ENCODE measurements around the gene DYNLL1. TPM values are rescaled to one million over a fixed set of nuclear protein-coding genes. Genes with fewer than 3 reads are reported as not detected.
A peak's percentile ranks its signal among the peaks of the same experiment; 100 is the strongest.

DYNLL1 gene
- total RNA-seq, 1 donor: 168 TPM

GRCh38 chr12:120470150-120470784 lies 25.6 kb upstream of the DYNLL1 start:
- no peaks in the 10 kb centered on the region for H3K27me3 ChIP-seq (ENCODE audit: insufficient read depth, low read length)
- peak overlapping the region; percentile 89 for H3K4me2 ChIP-seq (ENCODE audit: insufficient read depth, low read length)
- peak overlapping the region; percentile 82 for H3K4me3 ChIP-seq (ENCODE audit: insufficient read depth, low read length)
- peak overlapping the region; percentile 87 for H2AFZ ChIP-seq (ENCODE audit: low read length)
- H4K20me1 ChIP-seq (ENCODE audit: insufficient read depth, low read length): peaks cover 35% of the 10 kb centered on the region
- no peaks in the 10 kb centered on the region for H3K9me3 ChIP-seq (ENCODE audit: low read depth, low read length)
- no peak for DNase-seq (ENCODE audit: insufficient read length, low spot score, missing footprints)
- TF ChIP-seq CTCF (IDR thresholded peaks at IDR 0.05; ENCODE audit: extremely low read depth, low read depth, low read length): no peak
- H3K79me2 ChIP-seq (ENCODE audit: insufficient read depth, low read length): peaks cover 65% of the 10 kb centered on the region
- H3K36me3 ChIP-seq (ENCODE audit: insufficient read depth, low read length): peaks cover 17% of the 10 kb centered on the region
- H3K4me1 ChIP-seq (ENCODE audit: insufficient read depth, low read length): peaks cover 19% of the 10 kb centered on the region
- H3K27ac ChIP-seq (ENCODE audit: low read depth, low read length): peak overlapping the region; percentile 64

- H3K4me1 ChIP-seq (ENCODE audit: insufficient read depth, low read length): peaks cover 19% of the 10 kb centered on the region
- H3K79me2 ChIP-seq (ENCODE audit: insufficient read depth, low read length): peaks cover 46% of the 10 kb centered on the region
- no peak overlapping the region for H3K4me2 ChIP-seq (ENCODE audit: insufficient read depth, low read length)
- H3K27ac ChIP-seq (ENCODE audit: low read depth, low read length): no peak overlapping the region
- no peak for DNase-seq (ENCODE audit: insufficient read length, low spot score, missing footprints)
- no peak overlapping the region for H3K4me3 ChIP-seq (ENCODE audit: insufficient read depth, low read length)
- TF ChIP-seq CTCF (IDR thresholded peaks at IDR 0.05; ENCODE audit: extremely low read depth, low read depth, low read length): no peak
- H3K27me3 ChIP-seq (ENCODE audit: insufficient read depth, low read length): no peaks in the 10 kb centered on the region
- H3K9me3 ChIP-seq (ENCODE audit: low read depth, low read length): no peaks in the 10 kb centered on the region
- H2AFZ ChIP-seq (ENCODE audit: low read length): no peak overlapping the region
- H4K20me1 ChIP-seq (ENCODE audit: insufficient read depth, low read length): peaks cover 17% of the 10 kb centered on the region
- H3K36me3 ChIP-seq (ENCODE audit: insufficient read depth, low read length): peaks cover 1% of the 10 kb centered on the region
Observed at GRCh38 chr12:120472521-120472920, 23.4 kb upstream of the DYNLL1 start.

GRCh38 chr12:120473807-120474615 lies 21.9 kb upstream of the DYNLL1 start:
- Histone ChIP-seq H3K27ac (ENCODE audit: low read depth, low read length) (no peak overlapping the region), H3K4me1 (ENCODE audit: insufficient read depth, low read length) (peaks cover 14% of the 10 kb centered on the region), H3K27me3 (ENCODE audit: insufficient read depth, low read length) (no peaks in the 10 kb centered on the region), H3K4me2 (ENCODE audit: insufficient read depth, low read length) (peak overlapping the region; percentile 6), H3K79me2 (ENCODE audit: insufficient read depth, low read length) (peaks cover 31% of the 10 kb centered on the region), H3K4me3 (ENCODE audit: insufficient read depth, low read length) (no peak overlapping the region), H3K9me3 (ENCODE audit: low read depth, low read length) (no peaks in the 10 kb centered on the region), H4K20me1 (ENCODE audit: insufficient read depth, low read length) (peaks cover 3% of the 10 kb centered on the region), H2AFZ (ENCODE audit: low read length) (no peak overlapping the region), H3K36me3 (ENCODE audit: insufficient read depth, low read length) (no peaks in the 10 kb centered on the region)
- no peak for TF ChIP-seq CTCF (IDR thresholded peaks at IDR 0.05; ENCODE audit: extremely low read depth, low read depth, low read length)
- DNase-seq (ENCODE audit: insufficient read length, low spot score, missing footprints): no peak

- Histone ChIP-seq H3K4me3 (ENCODE audit: insufficient read depth, low read length) (no peak overlapping the region), H3K27ac (ENCODE audit: low read depth, low read length) (no peak overlapping the region), H3K4me1 (ENCODE audit: insufficient read depth, low read length) (peaks cover 14% of the 10 kb centered on the region), H4K20me1 (ENCODE audit: insufficient read depth, low read length) (peaks cover 4% of the 10 kb centered on the region), H3K79me2 (ENCODE audit: insufficient read depth, low read length) (peaks cover 26% of the 10 kb centered on the region), H2AFZ (ENCODE audit: low read length) (no peak overlapping the region), H3K36me3 (ENCODE audit: insufficient read depth, low read length) (no peaks in the 10 kb centered on the region), H3K9me3 (ENCODE audit: low read depth, low read length) (no peaks in the 10 kb centered on the region), H3K4me2 (ENCODE audit: insufficient read depth, low read length) (peak overlapping the region; percentile 6), H3K27me3 (ENCODE audit: insufficient read depth, low read length) (no peaks in the 10 kb centered on the region)
- DNase-seq (ENCODE audit: insufficient read length, low spot score, missing footprints): peak; percentile 93
- no peak for TF ChIP-seq CTCF (IDR thresholded peaks at IDR 0.05; ENCODE audit: extremely low read depth, low read depth, low read length)
Observed at GRCh38 chr12:120474616-120474960, 21.3 kb upstream of the DYNLL1 start.
